ENCODE results near the gene PTPN3. TPM values are rescaled to one million over a fixed set of nuclear protein-coding genes. Genes with fewer than 3 reads are reported as not detected.
"Not testable (repeated sequence)": the region's sequence is repeated elsewhere in the genome, so short reads cannot be mapped to it uniquely, and the experiment has no call there.

PTPN3 gene
- total RNA-seq, 1 donor from 2014 or later: 13.4 TPM

DNA sequence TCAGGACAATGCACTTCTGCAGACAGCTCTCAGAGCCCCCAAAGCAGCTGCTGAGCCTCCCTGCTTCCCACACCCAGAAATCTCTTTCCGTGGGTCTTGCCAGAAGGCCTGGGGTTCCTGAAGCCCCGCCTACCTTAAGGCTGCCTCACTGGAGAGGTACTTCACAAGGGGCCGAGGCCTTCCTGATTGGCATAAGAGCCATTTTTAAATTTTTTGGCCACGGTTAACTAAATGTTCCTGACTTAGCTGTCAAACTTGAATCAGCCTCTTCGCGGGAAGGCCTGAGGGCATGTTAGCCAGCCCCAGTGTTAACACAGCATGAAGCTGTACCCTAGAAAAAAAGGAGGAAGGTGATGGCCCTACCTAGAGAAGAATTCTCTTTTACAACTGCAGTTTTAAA is 156.5 kb downstream of the PTPN3 start:
- Histone ChIP-seq H3K27ac (peak overlapping the region; percentile 3), H3K4me3 (no peak overlapping the region), H3K4me1 (peaks cover 16% of the 10 kb centered on the region), H3K36me3 (no peaks in the 10 kb centered on the region), H3K27me3 (ENCODE audit: low read depth) (no peaks in the 10 kb centered on the region), H3K9me3 (no peaks in the 10 kb centered on the region)
- DNase-seq: peak; percentile 71
- TF ChIP-seq, protein P1, sequence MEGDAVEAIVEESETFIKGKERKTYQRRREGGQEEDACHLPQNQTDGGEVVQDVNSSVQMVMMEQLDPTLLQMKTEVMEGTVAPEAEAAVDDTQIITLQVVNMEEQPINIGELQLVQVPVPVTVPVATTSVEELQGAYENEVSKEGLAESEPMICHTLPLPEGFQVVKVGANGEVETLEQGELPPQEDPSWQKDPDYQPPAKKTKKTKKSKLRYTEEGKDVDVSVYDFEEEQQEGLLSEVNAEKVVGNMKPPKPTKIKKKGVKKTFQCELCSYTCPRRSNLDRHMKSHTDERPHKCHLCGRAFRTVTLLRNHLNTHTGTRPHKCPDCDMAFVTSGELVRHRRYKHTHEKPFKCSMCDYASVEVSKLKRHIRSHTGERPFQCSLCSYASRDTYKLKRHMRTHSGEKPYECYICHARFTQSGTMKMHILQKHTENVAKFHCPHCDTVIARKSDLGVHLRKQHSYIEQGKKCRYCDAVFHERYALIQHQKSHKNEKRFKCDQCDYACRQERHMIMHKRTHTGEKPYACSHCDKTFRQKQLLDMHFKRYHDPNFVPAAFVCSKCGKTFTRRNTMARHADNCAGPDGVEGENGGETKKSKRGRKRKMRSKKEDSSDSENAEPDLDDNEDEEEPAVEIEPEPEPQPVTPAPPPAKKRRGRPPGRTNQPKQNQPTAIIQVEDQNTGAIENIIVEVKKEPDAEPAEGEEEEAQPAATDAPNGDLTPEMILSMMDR (IDR thresholded peaks at IDR 0.05): no peak
- peak; percentile 84 to 89 for ATAC-seq
- intact Hi-C loops (cut with DNase I): no loop called here

DNA sequence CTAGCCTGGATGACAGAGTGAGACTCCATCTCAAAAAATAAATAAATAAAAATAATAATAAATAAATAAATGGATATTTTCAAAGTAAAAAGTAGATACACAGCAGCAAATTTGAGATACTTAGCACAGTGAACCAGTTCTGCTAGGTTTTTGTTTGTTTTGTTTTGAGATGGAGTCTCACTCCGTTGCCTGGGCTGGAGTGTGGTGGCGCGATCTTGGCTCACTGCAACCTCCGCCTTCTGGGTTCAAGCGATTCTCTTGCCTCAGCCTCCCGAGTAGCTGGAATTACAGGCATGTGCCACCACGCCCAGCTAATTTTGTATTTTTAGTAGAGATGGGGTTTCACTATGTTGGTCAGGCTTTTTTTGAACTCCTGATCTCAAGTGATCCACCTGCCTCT is 157.1 kb downstream of the PTPN3 start:
- H3K27me3 ChIP-seq (ENCODE audit: low read depth); H3K9me3 ChIP-seq; H3K4me3 ChIP-seq; DNase-seq; intact Hi-C loops (cut with DNase I); H3K36me3 ChIP-seq: not testable (repeated sequence)
- Histone ChIP-seq H3K27ac (peak overlapping the region; percentile 3), H3K4me1 (peaks cover 16% of the 10 kb centered on the region)
- peak in 1 of 2 donors; percentile 55 for ATAC-seq

DNA sequence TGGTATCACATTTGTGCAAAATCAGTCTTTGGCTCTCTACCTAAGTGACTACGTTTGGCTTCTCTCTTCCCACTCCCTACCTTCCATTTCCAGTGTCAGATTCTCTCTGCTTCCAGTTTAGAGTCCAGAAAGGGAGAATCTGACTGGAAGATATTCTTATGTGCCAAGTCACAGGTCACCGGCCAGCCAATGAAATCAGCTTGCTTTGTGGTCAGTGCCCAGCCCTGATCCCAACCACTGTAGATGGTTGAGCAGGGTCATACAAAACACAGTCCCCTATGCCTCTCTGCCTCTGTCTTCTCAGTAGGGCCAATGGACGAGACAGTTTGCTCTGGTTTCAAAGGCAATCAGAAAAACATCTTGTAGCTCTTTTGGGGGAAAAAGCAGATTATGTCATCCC is 161.7 kb downstream of the PTPN3 start:
- TF ChIP-seq, protein P1 (IDR thresholded peaks at IDR 0.05): no peak
- H3K4me1 ChIP-seq: no peaks in the 10 kb centered on the region
- H3K9me3 ChIP-seq: no peaks in the 10 kb centered on the region
- DNase-seq (no peak), ATAC-seq (no peak)
- no peak overlapping the region for H3K4me3 ChIP-seq
- H3K27ac ChIP-seq: no peak overlapping the region
- no peaks in the 10 kb centered on the region for H3K27me3 ChIP-seq (ENCODE audit: low read depth)
- intact Hi-C loops (cut with DNase I): no loop called here
- no peaks in the 10 kb centered on the region for H3K36me3 ChIP-seq

DNA sequence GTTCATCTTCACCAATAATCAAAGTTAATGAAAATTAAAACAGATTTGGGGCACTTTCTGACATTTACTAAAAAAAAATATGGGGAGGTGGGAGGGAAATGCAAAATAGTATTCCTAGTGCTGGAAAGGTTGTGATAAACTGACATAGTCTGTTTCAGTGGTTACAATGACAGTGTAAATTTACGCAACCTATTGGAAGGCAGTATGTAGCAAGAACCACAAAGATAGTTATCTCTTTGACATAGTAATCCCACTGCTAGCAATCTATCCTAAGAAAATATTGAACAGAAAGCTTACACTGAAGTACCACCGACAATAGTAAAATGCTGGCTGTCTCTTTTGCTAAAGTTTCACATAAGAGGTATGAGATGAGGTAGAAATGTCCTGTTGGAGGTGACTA is 162.2 kb downstream of the PTPN3 start:
- DNase-seq (no peak), ATAC-seq (no peak)
- Histone ChIP-seq H3K4me3 (no peak overlapping the region), H3K9me3 (no peaks in the 10 kb centered on the region), H3K4me1 (peaks cover 3% of the 10 kb centered on the region), H3K27ac (no peak overlapping the region), H3K27me3 (ENCODE audit: low read depth) (no peaks in the 10 kb centered on the region), H3K36me3 (no peaks in the 10 kb centered on the region)
- TF ChIP-seq, protein P1 (IDR thresholded peaks at IDR 0.05): no peak
- intact Hi-C loops (cut with DNase I): no loop called here

DNA sequence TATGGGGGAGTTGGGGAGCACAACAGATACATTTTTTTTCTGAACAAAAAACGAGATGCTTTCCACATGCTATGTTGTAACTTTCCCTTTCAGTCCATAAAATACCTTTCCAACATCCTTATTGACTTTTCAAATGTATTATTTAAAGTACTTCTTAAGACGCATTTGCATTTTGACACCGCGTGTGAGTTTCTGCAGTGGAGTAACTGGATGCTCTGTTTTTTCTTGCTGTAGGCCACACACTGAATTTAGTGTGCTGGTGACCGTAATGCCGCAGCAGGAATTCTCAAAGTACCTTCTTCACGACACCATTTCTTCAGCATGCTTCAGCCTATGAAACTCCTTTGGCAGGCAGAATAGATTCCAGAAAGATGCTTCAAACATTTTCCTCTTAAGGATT is 163.0 kb downstream of the PTPN3 start:
- no peak for DNase-seq
- Histone ChIP-seq H3K4me1 (peaks cover 9% of the 10 kb centered on the region), H3K27me3 (ENCODE audit: low read depth) (no peaks in the 10 kb centered on the region), H3K4me3 (no peak overlapping the region), H3K27ac (no peak overlapping the region), H3K36me3 (no peaks in the 10 kb centered on the region), H3K9me3 (no peaks in the 10 kb centered on the region)
- TF ChIP-seq, protein P1 (IDR thresholded peaks at IDR 0.05): no peak
- intact Hi-C loops (cut with DNase I): no loop called here
- ATAC-seq: no peak

DNA sequence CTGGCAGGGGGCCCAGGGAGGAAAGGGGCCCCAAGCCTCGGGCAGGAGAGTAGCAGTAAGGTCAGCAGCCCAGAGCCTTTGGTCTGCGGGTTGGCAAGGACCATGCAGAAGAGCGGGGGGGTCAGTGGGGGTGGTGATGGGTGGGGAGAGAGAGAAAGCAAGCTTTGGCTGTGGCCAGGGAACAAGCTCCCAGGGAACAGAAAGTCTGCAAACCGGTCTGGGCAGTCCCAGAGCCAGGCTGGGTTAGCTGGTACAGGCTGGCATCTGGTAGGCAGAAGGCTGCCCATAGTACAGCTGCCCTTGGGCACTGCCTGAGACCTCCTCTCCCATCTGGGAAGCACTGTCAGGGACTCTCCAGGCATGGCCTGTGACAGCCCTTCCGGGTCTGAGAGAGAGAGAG is 166.8 kb downstream of the PTPN3 start:
- ATAC-seq: peak; percentile 92
- intact Hi-C loops (cut with DNase I): no loop called here
- Histone ChIP-seq H3K4me1 (peaks cover 30% of the 10 kb centered on the region), H3K27ac (peak overlapping the region; percentile 41), H3K4me3 (no peak overlapping the region), H3K27me3 (ENCODE audit: low read depth) (no peaks in the 10 kb centered on the region), H3K36me3 (no peaks in the 10 kb centered on the region), H3K9me3 (no peaks in the 10 kb centered on the region)
- peak; percentile 91 for DNase-seq
- TF ChIP-seq, protein P1 (IDR thresholded peaks at IDR 0.05): no peak
